ENCODE measurements around the gene ERG. TPM values are rescaled to one million over a fixed set of nuclear protein-coding genes. Genes with fewer than 3 reads are reported as not detected.

The ERG gene
- total and polyA plus RNA-seq, 9 of the 15 experiments (the other 6 are each of a cell fraction or from before 2014, with no cell fraction given): 0.06 TPM; not detected in 8

DNA sequence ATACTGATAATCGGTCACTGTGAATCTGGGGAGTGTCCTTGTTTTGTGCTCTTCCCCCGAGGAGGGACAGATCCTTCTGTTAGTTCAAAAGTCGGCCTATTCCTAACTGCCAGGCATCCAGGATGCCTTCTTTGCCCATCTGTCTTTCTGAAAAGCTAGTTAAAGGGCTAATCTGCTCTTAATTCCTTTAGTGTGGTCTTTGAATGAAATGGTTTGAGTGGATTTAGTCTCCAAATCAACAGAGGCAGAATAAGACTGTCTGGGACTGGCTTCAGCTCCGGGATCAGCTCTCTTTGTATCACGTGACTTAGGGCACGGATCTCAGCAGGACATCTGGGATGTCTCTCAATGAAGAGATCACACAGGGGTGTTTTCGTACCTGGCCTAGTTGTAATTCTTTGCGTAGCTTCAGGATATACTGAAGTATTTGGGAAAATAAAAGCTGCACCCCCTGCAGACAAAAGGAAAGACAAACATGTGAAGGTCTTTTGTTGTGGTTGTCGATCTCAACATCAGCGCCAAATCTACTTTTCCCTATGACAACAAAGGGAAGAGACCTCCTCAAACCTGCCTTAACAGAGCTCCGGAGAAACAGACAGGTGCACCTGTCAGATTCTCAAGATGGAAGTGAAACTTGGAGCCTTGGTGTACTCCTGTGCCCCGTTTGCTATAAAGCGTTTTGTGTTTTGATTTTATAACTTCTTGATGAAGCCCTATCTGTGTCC, 97.9 kb downstream of the ERG start (continued):
- TF ChIP-seq, protein P1, sequence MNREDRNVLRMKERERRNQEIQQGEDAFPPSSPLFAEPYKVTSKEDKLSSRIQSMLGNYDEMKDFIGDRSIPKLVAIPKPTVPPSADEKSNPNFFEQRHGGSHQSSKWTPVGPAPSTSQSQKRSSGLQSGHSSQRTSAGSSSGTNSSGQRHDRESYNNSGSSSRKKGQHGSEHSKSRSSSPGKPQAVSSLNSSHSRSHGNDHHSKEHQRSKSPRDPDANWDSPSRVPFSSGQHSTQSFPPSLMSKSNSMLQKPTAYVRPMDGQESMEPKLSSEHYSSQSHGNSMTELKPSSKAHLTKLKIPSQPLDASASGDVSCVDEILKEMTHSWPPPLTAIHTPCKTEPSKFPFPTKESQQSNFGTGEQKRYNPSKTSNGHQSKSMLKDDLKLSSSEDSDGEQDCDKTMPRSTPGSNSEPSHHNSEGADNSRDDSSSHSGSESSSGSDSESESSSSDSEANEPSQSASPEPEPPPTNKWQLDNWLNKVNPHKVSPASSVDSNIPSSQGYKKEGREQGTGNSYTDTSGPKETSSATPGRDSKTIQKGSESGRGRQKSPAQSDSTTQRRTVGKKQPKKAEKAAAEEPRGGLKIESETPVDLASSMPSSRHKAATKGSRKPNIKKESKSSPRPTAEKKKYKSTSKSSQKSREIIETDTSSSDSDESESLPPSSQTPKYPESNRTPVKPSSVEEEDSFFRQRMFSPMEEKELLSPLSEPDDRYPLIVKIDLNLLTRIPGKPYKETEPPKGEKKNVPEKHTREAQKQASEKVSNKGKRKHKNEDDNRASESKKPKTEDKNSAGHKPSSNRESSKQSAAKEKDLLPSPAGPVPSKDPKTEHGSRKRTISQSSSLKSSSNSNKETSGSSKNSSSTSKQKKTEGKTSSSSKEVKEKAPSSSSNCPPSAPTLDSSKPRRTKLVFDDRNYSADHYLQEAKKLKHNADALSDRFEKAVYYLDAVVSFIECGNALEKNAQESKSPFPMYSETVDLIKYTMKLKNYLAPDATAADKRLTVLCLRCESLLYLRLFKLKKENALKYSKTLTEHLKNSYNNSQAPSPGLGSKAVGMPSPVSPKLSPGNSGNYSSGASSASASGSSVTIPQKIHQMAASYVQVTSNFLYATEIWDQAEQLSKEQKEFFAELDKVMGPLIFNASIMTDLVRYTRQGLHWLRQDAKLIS (CRISPR knock-in tag; IDR thresholded peaks at IDR 0.05): no peak
- TF ChIP-seq RAD51 (IDR thresholded peaks at IDR 0.05; ENCODE audit: borderline replicate concordance, low read depth) (peak; percentile 82), NEUROD1 (IDR thresholded peaks at IDR 0.05; ENCODE audit: borderline replicate concordance, low read depth, low read length, partially characterized antibody) (no peak), GTF2F1 (IDR thresholded peaks at IDR 0.05; ENCODE audit: low read depth, low read length) (no peak), ZNF217 (CRISPR knock-in tag; IDR thresholded peaks at IDR 0.05) (no peak), CCNT2 (IDR thresholded peaks at IDR 0.05; ENCODE audit: borderline replicate concordance, extremely low read depth, insufficient read length, low read depth, low read length) (no peak), PRPF4 (IDR thresholded peaks at IDR 0.05; ENCODE audit: insufficient read depth, low read depth, low read length, poor library complexity, severe bottlenecking) (no peak), TOE1 (IDR thresholded peaks at IDR 0.05; ENCODE audit: borderline replicate concordance) (peak; percentile 36; the same call in 1 of the 2 replicates), TOE1 (CRISPR knock-in tag; IDR thresholded peaks at IDR 0.05; ENCODE audit: borderline replicate concordance, low read depth) (no peak), FOXO4 (CRISPR knock-in tag; IDR thresholded peaks at IDR 0.05) (no peak)
- TF ChIP-seq, protein P2, sequence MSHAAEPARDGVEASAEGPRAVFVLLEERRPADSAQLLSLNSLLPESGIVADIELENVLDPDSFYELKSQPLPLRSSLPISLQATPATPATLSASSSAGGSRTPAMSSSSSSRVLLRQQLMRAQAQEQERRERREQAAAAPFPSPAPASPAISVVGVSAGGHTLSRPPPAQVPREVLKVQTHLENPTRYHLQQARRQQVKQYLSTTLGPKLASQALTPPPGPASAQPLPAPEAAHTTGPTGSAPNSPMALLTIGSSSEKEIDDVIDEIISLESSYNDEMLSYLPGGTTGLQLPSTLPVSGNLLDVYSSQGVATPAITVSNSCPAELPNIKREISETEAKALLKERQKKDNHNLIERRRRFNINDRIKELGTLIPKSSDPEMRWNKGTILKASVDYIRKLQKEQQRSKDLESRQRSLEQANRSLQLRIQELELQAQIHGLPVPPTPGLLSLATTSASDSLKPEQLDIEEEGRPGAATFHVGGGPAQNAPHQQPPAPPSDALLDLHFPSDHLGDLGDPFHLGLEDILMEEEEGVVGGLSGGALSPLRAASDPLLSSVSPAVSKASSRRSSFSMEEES (CRISPR knock-in tag; IDR thresholded peaks at IDR 0.05): peak; percentile 96
- TF ChIP-seq, protein P3, sequence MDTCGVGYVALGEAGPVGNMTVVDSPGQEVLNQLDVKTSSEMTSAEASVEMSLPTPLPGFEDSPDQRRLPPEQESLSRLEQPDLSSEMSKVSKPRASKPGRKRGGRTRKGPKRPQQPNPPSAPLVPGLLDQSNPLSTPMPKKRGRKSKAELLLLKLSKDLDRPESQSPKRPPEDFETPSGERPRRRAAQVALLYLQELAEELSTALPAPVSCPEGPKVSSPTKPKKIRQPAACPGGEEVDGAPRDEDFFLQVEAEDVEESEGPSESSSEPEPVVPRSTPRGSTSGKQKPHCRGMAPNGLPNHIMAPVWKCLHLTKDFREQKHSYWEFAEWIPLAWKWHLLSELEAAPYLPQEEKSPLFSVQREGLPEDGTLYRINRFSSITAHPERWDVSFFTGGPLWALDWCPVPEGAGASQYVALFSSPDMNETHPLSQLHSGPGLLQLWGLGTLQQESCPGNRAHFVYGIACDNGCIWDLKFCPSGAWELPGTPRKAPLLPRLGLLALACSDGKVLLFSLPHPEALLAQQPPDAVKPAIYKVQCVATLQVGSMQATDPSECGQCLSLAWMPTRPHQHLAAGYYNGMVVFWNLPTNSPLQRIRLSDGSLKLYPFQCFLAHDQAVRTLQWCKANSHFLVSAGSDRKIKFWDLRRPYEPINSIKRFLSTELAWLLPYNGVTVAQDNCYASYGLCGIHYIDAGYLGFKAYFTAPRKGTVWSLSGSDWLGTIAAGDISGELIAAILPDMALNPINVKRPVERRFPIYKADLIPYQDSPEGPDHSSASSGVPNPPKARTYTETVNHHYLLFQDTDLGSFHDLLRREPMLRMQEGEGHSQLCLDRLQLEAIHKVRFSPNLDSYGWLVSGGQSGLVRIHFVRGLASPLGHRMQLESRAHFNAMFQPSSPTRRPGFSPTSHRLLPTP (IDR thresholded peaks at IDR 0.05; ENCODE audit: borderline replicate concordance, extremely low read depth, insufficient read length): no peak
